Ectodermal cell (in vitro differentiated cells): ENCODE data around the gene MRS2.

Experiments
- H3K27ac ChIP-seq: 2 replicates; pipeline ENCODE4 v1.7.0; 2013; ENCODE audit warnings: mild to moderate bottlenecking, low read depth, low read length; ENCODE audit not compliant: insufficient read depth, poor library complexity, severe bottlenecking
- H3K27me3 ChIP-seq: 2 replicates; pipeline ENCODE4 v1.7.0; 2013; ENCODE audit warnings: mild to moderate bottlenecking, low read length; ENCODE audit not compliant: insufficient read depth, control insufficient read depth, poor library complexity, severe bottlenecking
- H3K36me3 ChIP-seq: one replicate; pipeline ENCODE4 v1.7.0; 2013; ENCODE audit warnings: low read length; ENCODE audit not compliant: control insufficient read depth, insufficient read depth
- H3K4me1 ChIP-seq: one replicate; pipeline ENCODE4 v1.7.0; 2013; ENCODE audit warnings: low read length; ENCODE audit not compliant: control insufficient read depth, insufficient read depth
- H3K4me3 ChIP-seq: 2 replicates; pipeline ENCODE4 v1.7.0; 2013; ENCODE audit warnings: low read depth, low read length, control low read depth; ENCODE audit not compliant: insufficient read depth
- H3K9me3 ChIP-seq: 2 replicates; pipeline ENCODE4 v1.7.0; 2013; ENCODE audit warnings: mild to moderate bottlenecking, low read length, moderate library complexity; ENCODE audit not compliant: control insufficient read depth
- WGBS, 2 experiments: methylation state at CpG; one replicate each; pipeline ENCODE4 v1.1.7; 2013; ENCODE audit warnings: missing lambda C conversion rate in 2 of 2; 5-methylcytosine and 5-hydroxymethylcytosine counted together

The MRS2 gene

GRCh38 chr6:24469811-24470210, 67.1 kb downstream of the MRS2 start:
- 88 to 93% methylated on average over 6 of the region's 7 CpGs for WGBS, 2 experiments

GRCh38 chr6:24472181-24472580, 69.4 kb downstream of the MRS2 start:
- Histone ChIP-seq H3K4me1 (no peaks in the 10 kb centered on the region), H3K27me3 (no peaks in the 10 kb centered on the region), H3K4me3 (no peak overlapping the region), H3K36me3 (no peaks in the 10 kb centered on the region), H3K27ac (no peak overlapping the region), H3K9me3 (no peaks in the 10 kb centered on the region)

More at GRCh38 chr6:24469811-24470210, 67.1 kb downstream of the MRS2 start:
- no peaks in the 10 kb centered on the region for H3K9me3 ChIP-seq
- no peak overlapping the region for H3K4me3 ChIP-seq
- no peak overlapping the region for H3K27ac ChIP-seq
- no peaks in the 10 kb centered on the region for H3K4me1 ChIP-seq
- no peaks in the 10 kb centered on the region for H3K27me3 ChIP-seq
- H3K36me3 ChIP-seq, result no peaks in the 10 kb centered on the region
